CD4-positive, alpha-beta T cell (primary cell): Measurements from ENCODE around the gene NPSR1. TPM values are rescaled to one million over a fixed set of nuclear protein-coding genes. Genes with fewer than 3 reads are reported as not detected.

Source experiments
- ATAC-seq: fragments of 200-7000 bp; cut with Tn5 transposase; one replicate; pipeline ENCODE4 v1.10.0; 2022; ENCODE audit warnings: mild to moderate bottlenecking; ENCODE audit not compliant: poor library complexity
- CTCF ChIA-PET: fragments of 350-600 bp; sonication (Branson Sonifier 250); formaldehyde crosslinking; loops from one replicate; lab custom pipeline; 2021; ENCODE audit warnings: antibody characterized with exemption, inconsistent platforms; lab: Charles Lee
- POLR2A ChIA-PET: fragments of 350-600 bp; sonication (Branson Sonifier 250); formaldehyde crosslinking; loops from one replicate; lab custom pipeline; 2021; ENCODE audit warnings: antibody characterized with exemption, inconsistent platforms; lab: Charles Lee
- DNase-seq, 14 experiments: peaks; one replicate each; pipeline ENCODE4 v3.0.0-alpha.2; 2013 to 2020; ENCODE audit warnings: mixed read lengths in 2 of 14
- H3K27ac ChIP-seq, 2 donors: one replicate each; pipeline versions ENCODE4 v1.5.1 to v1.7.0; 2013; ENCODE audit warnings: low read length in 2 of 2, low read depth in 1 of 2, mild to moderate bottlenecking in 1 of 2
- H3K27me3 ChIP-seq, 2 experiments: 1 replicate in 1 of 2; 2 replicates in 1 of 2; pipeline versions ENCODE4 v1.6.1 to v1.7.0; 2013; ENCODE audit warnings: low read length in 2 of 2, control low read depth in 1 of 2, mild to moderate bottlenecking in 1 of 2, moderate library complexity in 1 of 2; ENCODE audit not compliant: insufficient read depth in 2 of 2, control insufficient read depth in 1 of 2
- H3K36me3 ChIP-seq: one replicate; pipeline ENCODE4 v1.6.1; 2013; ENCODE audit warnings: low read length, control low read depth; ENCODE audit not compliant: insufficient read depth
- H3K4me1 ChIP-seq: one replicate; pipeline ENCODE4 v1.6.1; 2013; ENCODE audit warnings: low read length, control low read depth; ENCODE audit not compliant: insufficient read depth
- H3K4me3 ChIP-seq: one replicate; pipeline ENCODE4 v1.5.1; 2013; ENCODE audit warnings: mild to moderate bottlenecking, low read length, moderate library complexity
- H3K9me3 ChIP-seq, 2 experiments: 1 replicate in 1 of 2; 2 replicates in 1 of 2; pipeline versions ENCODE4 v1.6.1 to v1.7.0; 2013; ENCODE audit warnings: low read length in 2 of 2, mild to moderate bottlenecking in 2 of 2, control low read depth in 1 of 2, moderate library complexity in 1 of 2; ENCODE audit not compliant: control insufficient read depth in 1 of 2, insufficient read depth in 1 of 2
- H3K27ac Mint-ChIP-seq: one replicate; pipeline ENCODE4 v1.8.0; 2020; ENCODE audit warnings: mixed read lengths
- H3K27me3 Mint-ChIP-seq: one replicate; pipeline ENCODE4 v1.8.0; 2021; ENCODE audit warnings: mixed read lengths
- H3K36me3 Mint-ChIP-seq: one replicate; pipeline ENCODE4 v1.8.0; 2021; ENCODE audit warnings: low read depth, mixed read lengths
- H3K4me1 Mint-ChIP-seq: one replicate; pipeline ENCODE4 v1.8.0; 2021; ENCODE audit warnings: low read depth, mixed read lengths
- H3K4me3 Mint-ChIP-seq: one replicate; pipeline ENCODE4 v1.8.0; 2020; ENCODE audit warnings: mild to moderate bottlenecking, mixed read lengths
- H3K9me3 Mint-ChIP-seq: one replicate; pipeline ENCODE4 v1.8.0; 2020; ENCODE audit warnings: mixed read lengths
- CTCF ChIP-seq: fragments of 200-600 bp; IDR thresholded peaks from one replicate; pipeline ENCODE4 v1.8.0; 2022; ENCODE audit warnings: antibody characterized with exemption, mild to moderate bottlenecking
- intact Hi-C, 2 experiments: fragments of 100-400 bp; cut with DNase I in 1 of 2; cut with micrococcal nuclease in 1 of 2; formaldehyde crosslinking; loops; one replicate each; pipeline versions ENCODE4 v1.15.1 to v1.9.0; 2023 to 2025; cut with DNase I, micrococcal nuclease
- total RNA-seq, 174 experiments: library from RNA in 2 of 174; stranded (reverse) in 2 of 174; gene quantifications; one replicate each; pipeline ENCODE4 v1.2.3 and lab custom pipeline; 2021 to 2026

NPSR1 gene
- total RNA-seq, 2 experiments from 2014 or later, result not detected

GRCh38 chr7:34709771-34710170 lies 51.8 kb downstream of the NPSR1 start:
- H3K27me3 ChIP-seq, result no peaks in the 10 kb centered on the region
- H3K36me3 ChIP-seq, result no peaks in the 10 kb centered on the region
- H3K36me3 Mint-ChIP-seq, result no peaks in the 10 kb centered on the region
- H3K4me1 Mint-ChIP-seq, result no peaks in the 10 kb centered on the region
- no peaks in the 10 kb centered on the region for H3K9me3 ChIP-seq
- H3K4me3 ChIP-seq, result no peak overlapping the region
- no peak overlapping the region for H3K4me3 Mint-ChIP-seq
- H3K4me1 ChIP-seq, result no peaks in the 10 kb centered on the region
- no peaks in the 10 kb centered on the region for H3K9me3 Mint-ChIP-seq
- peaks cover 8% of the 10 kb centered on the region for H3K27me3 Mint-ChIP-seq
- TF ChIP-seq CTCF, result no peak
- DNase-seq (no peak), ATAC-seq (no peak)
- POLR2A ChIA-PET, result no interaction called here
- H3K27ac Mint-ChIP-seq, result no peak overlapping the region
- intact Hi-C loops, result no loop called here
- no peak overlapping the region for H3K27ac ChIP-seq
- CTCF ChIA-PET, result no interaction called here

GRCh38 chr7:34718867-34719266 lies 60.8 kb downstream of the NPSR1 start:
- H3K9me3 ChIP-seq, result no peaks in the 10 kb centered on the region
- POLR2A ChIA-PET, result no interaction called here
- DNase-seq (peak in 1 of 14 experiments; percentile 37), ATAC-seq (no peak)
- no peak overlapping the region for H3K4me3 ChIP-seq
- Mint-ChIP-seq H3K36me3 (no peaks in the 10 kb centered on the region), H3K4me1 (peaks cover 11% of the 10 kb centered on the region), H3K4me3 (no peak overlapping the region), H3K9me3 (no peaks in the 10 kb centered on the region), H3K27ac (no peak overlapping the region), H3K27me3 (no peaks in the 10 kb centered on the region)
- TF ChIP-seq CTCF, result no peak
- intact Hi-C loops, result no loop called here
- peaks cover 15% of the 10 kb centered on the region for H3K4me1 ChIP-seq
- H3K27ac ChIP-seq, result no peak overlapping the region
- no peaks in the 10 kb centered on the region for H3K27me3 ChIP-seq
- no peaks in the 10 kb centered on the region for H3K36me3 ChIP-seq
- CTCF ChIA-PET, result no interaction called here

DNA sequence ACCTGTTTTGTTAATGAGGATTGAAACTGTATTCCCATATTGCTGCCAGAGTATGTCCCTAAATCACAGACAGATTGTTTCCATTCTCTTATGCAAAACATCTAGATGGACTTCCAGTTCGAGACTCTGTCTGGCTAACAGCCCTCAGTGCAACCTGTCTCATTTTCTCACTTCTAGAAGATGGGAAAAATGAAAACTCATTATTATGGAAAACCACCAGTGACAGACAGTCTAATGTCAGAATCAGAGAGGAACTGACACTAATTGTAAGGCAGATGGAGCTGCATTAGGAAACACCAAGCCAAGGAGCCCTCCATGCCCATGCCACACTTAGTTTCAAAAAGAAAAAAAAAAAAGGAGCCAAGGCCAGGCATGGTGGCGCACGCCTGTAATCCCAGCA lies 61.6 kb downstream of the NPSR1 start:
- ChIA-PET POLR2A (no interaction called here), CTCF (no interaction called here)
- Mint-ChIP-seq H3K4me1 (peaks cover 18% of the 10 kb centered on the region), H3K4me3 (no peak overlapping the region), H3K27me3 (no peaks in the 10 kb centered on the region), H3K27ac (no peak overlapping the region), H3K36me3 (no peaks in the 10 kb centered on the region), H3K9me3 (no peaks in the 10 kb centered on the region)
- Histone ChIP-seq H3K4me3 (no peak overlapping the region), H3K36me3 (no peaks in the 10 kb centered on the region), H3K27me3 (no peaks in the 10 kb centered on the region), H3K4me1 (peaks cover 19% of the 10 kb centered on the region), H3K27ac (no peak overlapping the region), H3K9me3 (no peaks in the 10 kb centered on the region)
- no peak for TF ChIP-seq CTCF
- no peak for ATAC-seq
- intact Hi-C loops, result no loop called here
- no peak for DNase-seq
